NCI-H1105 treated with DMSO at 0.1 percent for 48 hours (cell line): ENCODE measurements around the gene MRNIP.
"Not testable (repeated sequence)": the region's sequence is repeated elsewhere in the genome, so short reads cannot be mapped to it uniquely, and the experiment has no call there.

Experiments used
- DNase-seq: peaks from one replicate; lab custom pipeline; 2025; lab: John Stamatoyannopoulos, UW

The MRNIP gene

DNA sequence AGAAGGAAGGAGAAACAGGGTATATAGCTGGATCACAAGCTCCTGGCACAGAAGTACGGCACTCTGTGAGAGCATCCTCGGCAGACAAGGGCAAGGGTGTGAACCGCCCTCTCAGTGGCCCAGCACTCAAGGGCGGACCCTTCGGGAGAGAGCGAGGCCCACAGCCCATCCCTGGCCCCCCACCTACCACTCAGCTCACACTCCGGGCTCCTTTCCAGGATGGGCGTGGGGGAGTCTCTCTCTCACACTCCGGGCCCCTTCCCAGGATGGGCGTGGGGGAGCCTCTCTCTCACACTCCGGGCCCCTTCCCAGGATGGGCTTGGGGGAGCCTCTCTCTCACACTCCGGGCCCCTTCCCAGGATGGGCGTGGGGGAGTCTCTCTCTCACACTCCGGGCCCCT, 12.9 kb upstream of the MRNIP start:
- not testable (repeated sequence) for DNase-seq

- no peak for DNase-seq
These were observed 12.3 kb upstream of the MRNIP start for GRCh38 chr5:179870952-179871351.

GRCh38 chr5:179870403-179870903, 11.8 kb upstream of the MRNIP start:
- peak; percentile 22 for DNase-seq

DNA sequence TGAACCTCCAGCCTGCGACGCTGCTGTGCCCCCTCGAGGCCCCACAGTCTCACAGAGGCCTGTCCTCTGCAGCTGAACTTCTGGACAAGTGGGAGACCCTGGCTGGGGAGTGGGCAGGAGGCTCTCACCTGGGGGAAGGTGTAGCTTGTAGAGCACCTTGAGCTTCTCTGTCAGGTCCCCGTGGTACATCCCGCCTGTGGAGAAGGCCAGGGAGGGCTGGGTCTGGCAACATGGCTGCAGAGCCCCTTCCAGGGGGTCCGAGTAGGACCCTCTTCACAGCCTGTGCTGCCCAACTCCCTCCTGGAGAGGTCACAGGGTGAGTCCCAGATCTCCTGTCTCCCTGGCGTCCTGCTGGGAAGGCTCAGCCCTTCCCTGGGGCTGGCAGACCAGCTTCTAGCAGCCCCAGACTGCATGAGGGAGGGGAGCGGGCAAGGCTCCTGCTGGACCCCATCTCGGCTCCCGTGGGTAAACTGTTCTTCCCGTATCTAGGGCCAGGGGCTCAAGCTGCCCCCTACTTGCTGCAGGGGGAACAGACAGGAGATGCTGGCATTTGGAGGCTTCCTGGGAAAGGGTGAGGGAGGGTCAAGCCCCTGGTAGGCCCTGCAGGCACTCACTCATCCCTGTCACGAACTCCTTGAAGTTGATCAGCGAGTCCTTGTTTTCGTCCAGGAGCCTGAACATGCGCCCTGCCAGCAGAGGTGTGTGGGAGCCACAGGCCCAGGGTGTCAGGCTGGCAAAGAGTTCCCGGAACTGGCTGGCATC, 11.2 kb upstream of the MRNIP start:
- DNase-seq = no peak

DNA sequence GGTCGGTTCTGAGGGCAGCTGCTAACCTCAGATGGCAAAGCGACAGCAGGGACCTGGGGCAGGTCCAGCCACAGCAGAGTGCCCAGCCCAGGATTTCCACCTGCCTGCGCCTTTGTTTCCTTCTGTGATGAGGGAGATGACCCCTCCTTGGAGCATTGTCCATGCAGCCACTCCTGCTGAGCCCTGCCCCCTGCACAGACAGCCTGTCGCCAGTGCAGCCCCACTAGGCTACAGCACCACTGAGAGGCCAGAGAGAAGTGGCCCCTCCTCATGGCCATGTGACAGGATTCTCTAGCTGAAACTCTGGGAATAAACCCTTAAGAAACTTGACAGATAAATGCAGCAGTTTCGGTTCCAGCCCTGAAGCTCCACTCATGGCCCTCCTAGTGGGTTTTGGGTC, 10.5 kb upstream of the MRNIP start:
- DNase-seq = no peak

DNA sequence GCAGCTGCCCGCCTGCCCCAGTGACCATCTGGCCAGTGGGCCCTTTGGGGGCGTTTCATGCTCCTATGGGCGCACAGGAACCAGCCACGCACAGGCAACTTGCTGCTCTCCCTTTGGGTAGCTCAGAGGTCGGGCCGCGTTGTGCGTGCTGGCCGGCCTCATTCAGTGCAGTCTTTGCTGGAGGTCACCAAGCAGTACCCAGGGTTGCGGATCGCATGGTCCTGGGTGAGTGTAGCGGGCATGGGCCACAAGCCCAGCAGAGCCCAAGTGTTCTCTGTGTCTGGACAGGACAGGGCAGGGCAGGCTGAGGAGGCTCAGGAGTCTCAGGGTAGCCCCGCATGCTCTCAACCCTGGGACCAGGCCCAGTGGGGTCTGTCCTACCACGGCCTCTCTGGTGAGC, 9.9 kb upstream of the MRNIP start:
- DNase-seq = no peak

GRCh38 chr5:179867476-179867875, 8.9 kb upstream of the MRNIP start:
- DNase-seq = no peak

GRCh38 chr5:179867079-179867465, 8.5 kb upstream of the MRNIP start:
- no peak for DNase-seq

- DNase-seq = no peak
These were observed 7.8 kb upstream of the MRNIP start for GRCh38 chr5:179866241-179867078.

DNA sequence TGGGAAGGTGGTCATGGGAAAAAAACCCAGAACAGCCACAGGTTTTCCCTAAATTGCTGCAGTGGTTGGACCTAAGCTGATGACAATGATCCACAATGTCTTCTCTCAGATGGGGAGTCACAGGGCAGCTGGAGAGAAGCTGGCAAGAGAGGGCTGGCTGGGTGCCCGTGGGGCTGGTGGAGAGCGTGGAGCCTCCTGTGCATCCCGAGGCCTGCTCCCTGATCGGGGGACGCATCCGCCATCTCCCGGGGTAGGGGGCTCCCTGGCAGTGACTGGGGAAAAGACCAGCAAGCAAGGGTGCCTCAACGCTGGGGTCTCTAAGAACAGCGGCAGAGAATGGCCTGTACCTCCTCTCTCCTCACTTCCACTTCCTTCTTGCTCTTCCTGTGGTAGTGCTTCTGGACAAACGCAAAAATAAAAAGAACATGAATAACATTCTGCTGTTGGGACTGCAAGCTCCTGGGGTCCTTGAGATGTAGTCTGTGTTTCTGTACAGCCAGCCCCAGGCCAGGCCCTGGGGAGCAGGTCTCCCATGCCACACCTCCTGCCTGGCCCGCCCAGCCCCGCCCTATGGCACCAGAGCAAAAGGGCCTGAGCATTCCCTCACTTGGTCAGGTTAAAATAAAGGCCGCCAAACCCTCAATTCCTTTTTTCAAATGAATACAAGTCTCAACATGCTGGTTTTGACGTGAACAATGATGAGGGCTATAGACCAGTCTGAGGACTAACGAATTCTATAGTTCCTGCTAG, 7.0 kb upstream of the MRNIP start:
- DNase-seq = no peak

GRCh38 chr5:179864686-179865085, 6.1 kb upstream of the MRNIP start:
- DNase-seq = no peak

DNA sequence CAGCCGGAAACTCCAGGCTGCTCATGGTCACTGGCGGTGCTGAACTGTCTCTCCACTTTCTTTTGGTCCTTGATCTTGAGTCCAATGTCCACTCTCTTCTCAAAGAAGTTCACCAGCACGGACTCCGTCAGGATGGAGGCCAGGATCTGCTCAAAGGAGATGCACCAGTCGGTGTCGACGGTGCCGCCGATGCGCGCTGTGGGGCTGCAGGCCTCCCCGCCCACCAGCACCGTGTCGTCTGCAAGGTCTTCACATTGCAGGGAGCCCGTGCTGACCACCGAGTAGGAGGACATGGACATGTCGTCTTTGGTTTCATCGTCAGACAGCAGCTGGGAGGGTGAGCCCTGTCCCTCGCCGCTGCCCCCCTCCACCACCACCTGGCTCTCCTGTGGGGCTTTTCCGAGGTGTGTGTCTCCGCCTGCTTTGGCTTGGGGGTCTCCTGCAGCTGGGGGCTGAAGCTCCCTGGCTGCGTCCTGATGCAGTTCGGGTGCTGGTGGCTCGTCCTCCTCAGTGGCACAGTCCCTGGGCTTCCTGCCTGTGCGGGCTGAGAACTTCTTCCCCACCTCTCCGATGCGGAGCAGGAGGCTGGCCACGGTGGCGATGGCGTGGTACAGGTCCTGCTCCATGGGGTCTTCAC, 5.0 kb upstream of the MRNIP start:
- DNase-seq = no peak

DNA sequence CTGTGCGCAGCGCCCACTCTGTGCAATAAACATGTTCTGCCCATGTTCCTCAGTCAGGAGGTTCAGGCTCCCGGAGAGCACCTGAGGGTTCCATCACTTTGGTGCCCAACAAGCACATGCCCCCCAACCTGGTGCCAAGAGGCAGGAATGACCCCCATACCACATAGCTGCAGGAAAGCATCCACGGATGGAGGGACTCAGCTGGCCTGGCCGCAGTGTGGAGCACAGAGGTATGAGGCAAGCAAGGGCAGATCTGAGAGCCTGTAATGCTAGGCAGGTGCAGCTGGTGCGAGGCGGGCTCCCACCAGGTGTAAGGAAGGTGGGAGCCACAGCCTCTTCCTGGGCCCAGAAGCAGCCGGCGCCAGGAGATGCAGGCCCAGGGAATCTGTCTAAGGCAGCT, 4.3 kb upstream of the MRNIP start:
- DNase-seq = no peak

DNA sequence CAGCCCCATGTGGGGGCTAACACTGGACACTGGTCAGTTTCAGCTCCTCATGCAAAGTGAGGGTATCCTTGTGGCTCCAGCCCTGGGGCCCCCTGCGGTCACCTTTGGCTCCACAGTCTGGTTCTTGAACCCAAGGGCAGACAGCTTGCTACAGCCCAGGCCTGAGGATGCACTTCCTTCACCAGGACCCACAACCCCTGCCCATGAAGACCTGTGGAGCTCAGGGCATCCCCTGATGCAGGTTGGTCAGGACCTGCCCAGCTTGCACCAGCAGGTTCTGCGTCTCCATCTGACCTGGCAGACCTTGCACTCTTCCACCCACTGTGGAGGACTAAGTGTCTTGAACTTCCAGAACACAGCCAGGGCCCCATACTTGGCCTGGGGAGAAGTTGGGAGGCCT, 3.7 kb upstream of the MRNIP start:
- DNase-seq = no peak

- DNase-seq = no peak
These were observed 1.7 kb upstream of the MRNIP start for GRCh38 chr5:179860301-179860700.

DNA sequence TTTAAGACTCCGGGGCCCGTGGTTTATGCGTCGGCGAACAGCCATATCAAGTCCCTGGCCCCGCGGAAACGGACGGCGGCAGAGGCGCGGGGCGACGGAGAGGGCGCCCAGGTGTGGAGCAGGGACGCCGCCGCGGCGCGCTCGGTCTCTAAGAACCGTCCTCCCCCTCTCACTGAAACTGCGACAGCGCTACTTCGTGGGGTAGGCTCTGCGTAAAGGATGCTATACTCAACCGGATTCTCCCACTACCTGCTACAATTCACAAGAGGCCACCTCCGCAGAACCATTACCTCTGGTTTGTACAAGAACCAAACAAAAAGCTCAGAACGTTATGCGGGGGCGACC, 404 bp downstream of the MRNIP start:
- DNase-seq = peak; percentile 33

GRCh38 chr5:179854356-179854755, 4.3 kb downstream of the MRNIP start:
- no peak for DNase-seq

GRCh38 chr5:179852993-179853547, 5.5 kb downstream of the MRNIP start:
- no peak for DNase-seq

- no peak for DNase-seq
These were observed 17.0 kb downstream of the MRNIP start for GRCh38 chr5:179841621-179842020.

DNA sequence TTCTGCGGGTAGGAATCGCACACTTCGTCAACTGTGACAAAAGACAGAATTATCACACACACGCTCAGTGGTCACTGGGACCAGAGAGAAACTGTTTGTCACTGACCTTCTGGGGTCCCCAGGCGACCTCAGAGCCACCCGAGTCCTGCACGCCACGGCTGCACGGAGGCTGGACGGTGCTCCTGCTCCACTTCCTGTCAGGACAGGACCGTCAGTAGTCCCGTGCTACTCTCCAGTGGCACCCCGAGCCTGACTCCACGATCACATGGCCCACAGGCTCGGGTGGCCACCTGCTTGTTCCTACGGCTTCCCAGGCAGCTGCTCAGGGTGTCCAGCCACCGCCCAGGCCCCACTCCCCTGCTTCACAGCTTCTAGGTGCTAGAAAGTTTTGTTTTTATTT, 17.9 kb downstream of the MRNIP start:
- DNase-seq = no peak

DNA sequence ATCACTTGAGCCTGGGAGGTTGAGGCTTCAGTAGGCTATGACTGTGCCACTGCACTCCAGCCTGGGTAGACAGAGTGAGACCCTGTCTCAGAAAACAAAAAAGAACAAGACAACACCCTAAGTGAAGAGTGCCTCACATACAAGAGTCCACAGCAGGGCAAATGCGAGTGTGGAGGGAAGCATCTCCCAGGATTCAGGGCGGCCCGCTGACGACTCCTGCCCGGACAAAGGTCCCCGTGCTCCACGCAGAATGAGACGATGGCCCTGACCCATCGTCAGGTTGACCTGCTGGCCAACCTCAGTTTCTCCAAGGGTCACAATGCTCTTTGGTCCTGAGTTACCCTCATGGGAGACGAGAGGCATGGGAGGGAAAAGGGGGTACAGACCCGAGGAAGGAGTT, 18.3 kb downstream of the MRNIP start:
- no peak for DNase-seq
